Calu3 (cell line): Measurements from ENCODE around the gene CFAP20DC. TPM values are rescaled to one million over a fixed set of nuclear protein-coding genes. Genes with fewer than 3 reads are reported as not detected.

ENCODE experiments used
- BruUV-seq: library from RNA; stranded (reverse); fragments of 400-500 nt; replicated peaks from 2 replicates; lab custom pipeline; 2021; lab: Mats Ljungman, UMichigan
- CTCF ChIA-PET: fragments of 300-600 bp; sonication (Branson Sonifier 250); formaldehyde crosslinking; loops from one replicate; lab custom pipeline; 2022; ENCODE audit warnings: antibody characterized with exemption; lab: Charles Lee
- DNase-seq: peaks from one replicate; pipeline ENCODE4 v3.0.0; 2022
- H3K27ac Mint-ChIP-seq: one replicate; pipeline ENCODE4 v1.8.0; 2022; ENCODE audit warnings: mixed read lengths; ENCODE audit not compliant: unreplicated experiment
- H3K27me3 Mint-ChIP-seq: one replicate; pipeline ENCODE4 v1.8.0; 2022; ENCODE audit warnings: mixed read lengths; ENCODE audit not compliant: unreplicated experiment
- H3K36me3 Mint-ChIP-seq: one replicate; pipeline ENCODE4 v1.8.0; 2022; ENCODE audit warnings: mild to moderate bottlenecking, moderate library complexity, mixed read lengths; ENCODE audit not compliant: insufficient read depth, unreplicated experiment
- H3K4me1 Mint-ChIP-seq: one replicate; pipeline ENCODE4 v1.8.0; 2022; ENCODE audit warnings: mild to moderate bottlenecking, low read depth, mixed read lengths; ENCODE audit not compliant: unreplicated experiment
- H3K4me3 Mint-ChIP-seq: one replicate; pipeline ENCODE4 v1.8.0; 2022; ENCODE audit warnings: mild to moderate bottlenecking, low read depth, moderate library complexity, mixed read lengths; ENCODE audit not compliant: unreplicated experiment
- H3K9me3 Mint-ChIP-seq: one replicate; pipeline ENCODE4 v1.8.0; 2022; ENCODE audit warnings: low read depth, mixed read lengths; ENCODE audit not compliant: unreplicated experiment
- intact Hi-C: fragments of 100-400 bp; cut with micrococcal nuclease; formaldehyde crosslinking; loops from one replicate; pipeline ENCODE4 v1.10.0; 2022; ENCODE audit not compliant: unreplicated experiment
- total RNA-seq: library from RNA; stranded (reverse); gene quantifications from 2 replicates; pipeline ENCODE4 v1.2.3, GENCODE V29; 2022
- TF ChIP-seq, protein P1 (sequence below): fragments of 200-600 bp; IDR thresholded peaks from one replicate; pipeline ENCODE4 v1.8.0; 2022; ENCODE audit warnings: antibody characterized with exemption; ENCODE audit not compliant: unreplicated experiment

CFAP20DC gene
- total RNA-seq, 1 experiment from 2014 or later: 5.8 TPM

DNA sequence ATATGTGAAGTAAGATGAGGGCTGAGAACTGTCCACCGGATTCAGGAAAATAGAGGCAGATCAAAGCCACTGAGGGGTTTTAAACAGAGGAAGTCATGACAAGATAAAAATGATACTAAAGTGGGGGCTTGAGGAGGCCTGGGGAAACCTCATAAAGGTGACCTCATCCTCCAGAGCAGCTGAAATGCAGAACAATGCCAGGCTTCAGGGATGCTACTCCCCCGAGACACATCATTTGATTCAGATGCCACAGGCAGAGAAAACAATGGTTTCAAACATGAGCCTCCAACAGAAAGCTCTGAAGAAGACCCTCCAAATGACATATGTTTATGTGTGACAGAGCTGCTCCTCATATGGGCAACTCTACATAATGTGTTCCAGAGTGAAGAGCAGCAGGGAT is 6.4 kb downstream of the CFAP20DC start:
- Mint-ChIP-seq H3K4me1 (peaks cover 15% of the 10 kb centered on the region), H3K4me3 (no peak overlapping the region), H3K27ac (no peak overlapping the region), H3K9me3 (no peaks in the 10 kb centered on the region), H3K36me3 (peaks cover under 1% of the 10 kb centered on the region), H3K27me3 (no peaks in the 10 kb centered on the region)
- TF ChIP-seq, protein P1, sequence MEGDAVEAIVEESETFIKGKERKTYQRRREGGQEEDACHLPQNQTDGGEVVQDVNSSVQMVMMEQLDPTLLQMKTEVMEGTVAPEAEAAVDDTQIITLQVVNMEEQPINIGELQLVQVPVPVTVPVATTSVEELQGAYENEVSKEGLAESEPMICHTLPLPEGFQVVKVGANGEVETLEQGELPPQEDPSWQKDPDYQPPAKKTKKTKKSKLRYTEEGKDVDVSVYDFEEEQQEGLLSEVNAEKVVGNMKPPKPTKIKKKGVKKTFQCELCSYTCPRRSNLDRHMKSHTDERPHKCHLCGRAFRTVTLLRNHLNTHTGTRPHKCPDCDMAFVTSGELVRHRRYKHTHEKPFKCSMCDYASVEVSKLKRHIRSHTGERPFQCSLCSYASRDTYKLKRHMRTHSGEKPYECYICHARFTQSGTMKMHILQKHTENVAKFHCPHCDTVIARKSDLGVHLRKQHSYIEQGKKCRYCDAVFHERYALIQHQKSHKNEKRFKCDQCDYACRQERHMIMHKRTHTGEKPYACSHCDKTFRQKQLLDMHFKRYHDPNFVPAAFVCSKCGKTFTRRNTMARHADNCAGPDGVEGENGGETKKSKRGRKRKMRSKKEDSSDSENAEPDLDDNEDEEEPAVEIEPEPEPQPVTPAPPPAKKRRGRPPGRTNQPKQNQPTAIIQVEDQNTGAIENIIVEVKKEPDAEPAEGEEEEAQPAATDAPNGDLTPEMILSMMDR: no peak
- CTCF ChIA-PET: interaction anchor here (0.6 to 0.7 kb wide), 2 partner anchors 32 to 219 kb away, joined by 3 to 4 read pairs; no protein-coding TSS in a partner anchor
- BruUV-seq: no TSS peak
- intact Hi-C loops: no loop called here
- no peak for DNase-seq

DNA sequence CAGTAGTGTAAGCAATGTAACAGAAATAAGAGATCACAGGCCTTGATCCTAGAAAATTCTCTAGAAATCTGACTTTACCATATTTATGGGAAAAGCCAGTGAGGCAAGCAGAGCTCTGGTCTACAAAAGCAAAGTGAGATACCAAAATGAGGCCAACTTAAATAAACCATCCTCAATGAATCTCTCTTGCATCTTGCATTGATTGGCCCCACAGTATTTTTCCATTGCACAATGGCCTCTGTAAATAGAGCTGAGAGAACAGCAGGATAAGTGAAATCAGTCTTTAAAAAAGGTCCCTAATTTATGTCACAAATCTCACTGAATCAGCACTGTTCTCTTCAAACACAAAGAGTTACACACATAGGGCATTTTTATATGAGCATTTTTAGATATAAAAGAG is 8.9 kb downstream of the CFAP20DC start:
- no peaks in the 10 kb centered on the region for H3K36me3 Mint-ChIP-seq
- intact Hi-C loops: no loop called here
- no peaks in the 10 kb centered on the region for H3K4me1 Mint-ChIP-seq
- CTCF ChIA-PET: interaction anchor here (1.2 kb wide), 1 partner anchor 42 kb away, joined by 3 read pairs; no protein-coding TSS in a partner anchor
- no peak for DNase-seq
- H3K9me3 Mint-ChIP-seq: no peaks in the 10 kb centered on the region
- BruUV-seq: no TSS peak
- H3K4me3 Mint-ChIP-seq: no peak overlapping the region
- H3K27ac Mint-ChIP-seq: no peak overlapping the region
- H3K27me3 Mint-ChIP-seq: no peaks in the 10 kb centered on the region
- TF ChIP-seq, protein P1: no peak

DNA sequence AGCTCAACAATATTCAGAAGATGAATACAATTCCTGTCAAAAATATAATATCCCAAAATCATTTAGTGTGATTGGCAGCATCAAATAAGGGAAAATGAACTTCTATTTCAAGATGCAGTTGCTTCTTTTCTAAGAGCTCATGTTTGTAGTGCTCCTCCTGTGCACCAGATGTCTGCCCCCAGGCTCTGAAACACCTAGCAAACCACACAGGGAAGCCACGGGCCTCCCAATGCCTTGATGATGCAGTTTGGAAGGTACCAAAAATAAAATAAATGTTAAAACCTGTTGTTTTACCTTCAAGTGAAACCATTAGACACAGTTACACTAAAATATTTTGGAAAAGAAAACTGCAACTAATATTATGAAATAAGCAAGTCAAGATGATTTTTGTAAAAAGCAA is 22.2 kb downstream of the CFAP20DC start:
- H3K36me3 Mint-ChIP-seq: no peaks in the 10 kb centered on the region
- CTCF ChIA-PET: no interaction called here
- DNase-seq: no peak
- H3K27me3 Mint-ChIP-seq: no peaks in the 10 kb centered on the region
- intact Hi-C loops: no loop called here
- H3K9me3 Mint-ChIP-seq: no peaks in the 10 kb centered on the region
- H3K4me3 Mint-ChIP-seq: no peak overlapping the region
- no TSS peak for BruUV-seq
- TF ChIP-seq, protein P1: no peak
- H3K27ac Mint-ChIP-seq: no peak overlapping the region
- no peaks in the 10 kb centered on the region for H3K4me1 Mint-ChIP-seq

DNA sequence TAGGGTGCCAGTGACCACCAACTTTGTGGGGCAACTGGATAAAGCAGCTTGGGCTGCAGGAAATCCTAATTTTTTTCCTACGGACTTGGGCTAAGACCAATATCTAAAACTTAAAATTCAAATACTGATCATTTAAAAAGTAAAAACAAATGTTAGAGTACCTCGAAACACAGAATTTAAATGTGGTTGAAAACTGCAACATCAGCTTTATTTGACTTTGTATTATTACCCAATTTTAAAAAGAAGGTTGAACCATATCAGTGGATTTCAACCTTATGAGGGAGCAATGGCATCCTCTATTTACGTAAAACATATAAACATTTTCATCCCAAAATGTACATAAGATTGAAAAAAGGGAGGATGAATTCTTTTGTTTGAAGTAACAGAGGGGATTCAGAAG is 26.2 kb downstream of the CFAP20DC start:
- CTCF ChIA-PET: no interaction called here
- intact Hi-C loops: no loop called here

More for the DNA sequence above, 26.2 kb downstream of the CFAP20DC start:
- H3K4me3 Mint-ChIP-seq: no peak overlapping the region
- BruUV-seq: no TSS peak
- no peaks in the 10 kb centered on the region for H3K4me1 Mint-ChIP-seq
- H3K36me3 Mint-ChIP-seq: no peaks in the 10 kb centered on the region
- H3K27me3 Mint-ChIP-seq: no peaks in the 10 kb centered on the region
- TF ChIP-seq, protein P1: no peak
- no peak for DNase-seq
- H3K27ac Mint-ChIP-seq: no peak overlapping the region
- H3K9me3 Mint-ChIP-seq: no peaks in the 10 kb centered on the region
